SK-N-SH treated with all-trans-retinoic acid at 6 μM for 48 hours (cell line): Measurements from ENCODE around the gene RGR.

Source experiments
- ATAC-seq: fragments of 200-7000 bp; cut with Tn5 transposase; 3 replicates; pipeline ENCODE4 v1.9.1; 2020; ENCODE audit warnings: mild to moderate bottlenecking, moderate library complexity
- ARNTL ChIP-seq: fragments of 450-650 bp; formaldehyde crosslinking; IDR thresholded peaks from 2 replicates; pipeline ENCODE4 v1.5.0; 2020; ENCODE audit warnings: low read depth, mild to moderate bottlenecking, moderate library complexity, borderline replicate concordance
- BACH2 ChIP-seq: fragments of 250-450 bp; sonication (Bioruptor Pico); IDR thresholded peaks from 2 replicates; pipeline ENCODE4 v1.9.0; 2021; ENCODE audit warnings: mild to moderate bottlenecking, borderline replicate concordance
- CSDC2 ChIP-seq: fragments of 250-450 bp; sonication (Bioruptor Pico); IDR thresholded peaks from 2 replicates; pipeline ENCODE4 v1.5.0; 2020; ENCODE audit warnings: mild to moderate bottlenecking, moderate library complexity
- ESRRG ChIP-seq: fragments of 250-450 bp; sonication (Bioruptor Pico); IDR thresholded peaks from 2 replicates; pipeline ENCODE4 v1.6.1; 2021; ENCODE audit warnings: mild to moderate bottlenecking
- GLIS3 ChIP-seq: fragments of 250-450 bp; sonication (Bioruptor Pico); IDR thresholded peaks from 2 replicates; pipeline ENCODE4 v1.5.0; 2020; ENCODE audit warnings: mild to moderate bottlenecking, moderate library complexity
- ISL1 ChIP-seq: fragments of 250-450 bp; sonication (Bioruptor Pico); IDR thresholded peaks from 2 replicates; pipeline ENCODE4 v2.1.2; 2022; ENCODE audit warnings: mild to moderate bottlenecking, moderate library complexity
- OSR1 ChIP-seq: fragments of 250-450 bp; sonication (Bioruptor Pico); IDR thresholded peaks from 2 replicates; pipeline ENCODE4 v1.8.0; 2022; ENCODE audit warnings: moderate library complexity, mild to moderate bottlenecking, inconsistent platforms
- PPARA ChIP-seq: fragments of 250-450 bp; sonication (Bioruptor Pico); IDR thresholded peaks from 2 replicates; pipeline ENCODE4 v1.5.0; 2020; ENCODE audit warnings: mild to moderate bottlenecking, borderline replicate concordance
- RARB ChIP-seq: fragments of 250-450 bp; sonication (Bioruptor Pico); IDR thresholded peaks from 2 replicates; pipeline ENCODE4 v1.8.0; 2021; ENCODE audit warnings: mild to moderate bottlenecking, moderate library complexity
- TCF4 ChIP-seq: fragments of 250-450 bp; sonication (Bioruptor Pico); IDR thresholded peaks from 2 replicates; pipeline ENCODE4 v1.8.0; 2021; ENCODE audit warnings: mild to moderate bottlenecking, moderate library complexity, borderline replicate concordance
- TOX ChIP-seq: fragments of 250-450 bp; sonication (Bioruptor Pico); IDR thresholded peaks from 2 replicates; pipeline ENCODE4 v1.8.0; 2021; ENCODE audit warnings: mild to moderate bottlenecking, moderate library complexity, borderline replicate concordance
- TSHZ2 ChIP-seq: fragments of 250-450 bp; sonication (Bioruptor Pico); IDR thresholded peaks from 2 replicates; pipeline ENCODE4 v1.5.0; 2020; ENCODE audit warnings: mild to moderate bottlenecking, moderate library complexity
- ZC3H10 ChIP-seq: fragments of 250-450 bp; sonication (Bioruptor Pico); IDR thresholded peaks from 2 replicates; pipeline ENCODE4 v1.5.1; 2021; ENCODE audit warnings: mild to moderate bottlenecking, moderate library complexity
- ZFP3 ChIP-seq: fragments of 250-450 bp; sonication (Bioruptor Pico); IDR thresholded peaks from 2 replicates; pipeline ENCODE4 v1.5.0; 2020; ENCODE audit warnings: mild to moderate bottlenecking, moderate library complexity
- ZFP30 ChIP-seq: fragments of 450-650 bp; formaldehyde crosslinking; IDR thresholded peaks from 2 replicates; pipeline ENCODE4 v1.5.0; 2022; ENCODE audit warnings: mild to moderate bottlenecking, moderate library complexity
- ZNF565 ChIP-seq: fragments of 450-650 bp; formaldehyde crosslinking; conservative IDR thresholded peaks from 2 replicates; pipeline ENCODE4 v1.5.0; 2020; ENCODE audit warnings: low read depth, mild to moderate bottlenecking, moderate library complexity
- ZNF70 ChIP-seq: fragments of 450-650 bp; formaldehyde crosslinking; IDR thresholded peaks from 2 replicates; pipeline ENCODE4 v1.5.0; 2020; ENCODE audit warnings: mild to moderate bottlenecking, moderate library complexity
- ZNF8 ChIP-seq: fragments of 450-650 bp; formaldehyde crosslinking; IDR thresholded peaks from 2 replicates; pipeline ENCODE4 v1.5.0; 2020; ENCODE audit warnings: mild to moderate bottlenecking, moderate library complexity
- TF ChIP-seq, protein P1 (sequence below): fragments of 250-450 bp; sonication (Bioruptor Pico); IDR thresholded peaks from 2 replicates; pipeline ENCODE4 v1.8.0; 2020; ENCODE audit warnings: mild to moderate bottlenecking, moderate library complexity, borderline replicate concordance
- TF ChIP-seq, protein P2 (sequence below): fragments of 250-450 bp; sonication (Bioruptor Pico); IDR thresholded peaks from 2 replicates; pipeline ENCODE4 v1.5.1; 2020; ENCODE audit warnings: low read depth, mild to moderate bottlenecking, moderate library complexity
- TF ChIP-seq, protein P3 (sequence below): fragments of 250-450 bp; sonication (Bioruptor Pico); IDR thresholded peaks from 2 replicates; pipeline ENCODE4 v1.8.0; 2021; ENCODE audit warnings: low read depth, mild to moderate bottlenecking, moderate library complexity, borderline replicate concordance

RGR gene

GRCh38 chr10:84244651-84245270 lies at the start of gene RGR:
Gene RGR, plus strand, starts transcription at chr10:84245053. Its CDS starts 38 bp downstream, at chr10:84245091.
- TF ChIP-seq TCF4 (CRISPR knock-in tag) (no peak), BACH2 (CRISPR knock-in tag) (no peak)
- TF ChIP-seq, protein P1, sequence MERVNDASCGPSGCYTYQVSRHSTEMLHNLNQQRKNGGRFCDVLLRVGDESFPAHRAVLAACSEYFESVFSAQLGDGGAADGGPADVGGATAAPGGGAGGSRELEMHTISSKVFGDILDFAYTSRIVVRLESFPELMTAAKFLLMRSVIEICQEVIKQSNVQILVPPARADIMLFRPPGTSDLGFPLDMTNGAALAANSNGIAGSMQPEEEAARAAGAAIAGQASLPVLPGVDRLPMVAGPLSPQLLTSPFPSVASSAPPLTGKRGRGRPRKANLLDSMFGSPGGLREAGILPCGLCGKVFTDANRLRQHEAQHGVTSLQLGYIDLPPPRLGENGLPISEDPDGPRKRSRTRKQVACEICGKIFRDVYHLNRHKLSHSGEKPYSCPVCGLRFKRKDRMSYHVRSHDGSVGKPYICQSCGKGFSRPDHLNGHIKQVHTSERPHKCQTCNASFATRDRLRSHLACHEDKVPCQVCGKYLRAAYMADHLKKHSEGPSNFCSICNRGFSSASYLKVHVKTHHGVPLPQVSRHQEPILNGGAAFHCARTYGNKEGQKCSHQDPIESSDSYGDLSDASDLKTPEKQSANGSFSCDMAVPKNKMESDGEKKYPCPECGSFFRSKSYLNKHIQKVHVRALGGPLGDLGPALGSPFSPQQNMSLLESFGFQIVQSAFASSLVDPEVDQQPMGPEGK (CRISPR knock-in tag): no peak
- no peak for ATAC-seq

GRCh38 chr10:84196083-84196482 lies 48.8 kb upstream of the RGR start:
- ATAC-seq: no peak
- TF ChIP-seq ZNF565 (CRISPR knock-in tag) (no peak), ISL1 (CRISPR knock-in tag) (no peak), ZNF70 (no peak), PPARA (CRISPR knock-in tag) (no peak), RARB (CRISPR knock-in tag) (no peak), ZC3H10 (CRISPR knock-in tag) (no peak), OSR1 (CRISPR knock-in tag) (no peak), CSDC2 (CRISPR knock-in tag) (no peak), ZNF8 (CRISPR knock-in tag) (no peak), TSHZ2 (no peak), GLIS3 (CRISPR knock-in tag) (no peak), ARNTL (CRISPR knock-in tag) (no peak)
- TF ChIP-seq, protein P2, sequence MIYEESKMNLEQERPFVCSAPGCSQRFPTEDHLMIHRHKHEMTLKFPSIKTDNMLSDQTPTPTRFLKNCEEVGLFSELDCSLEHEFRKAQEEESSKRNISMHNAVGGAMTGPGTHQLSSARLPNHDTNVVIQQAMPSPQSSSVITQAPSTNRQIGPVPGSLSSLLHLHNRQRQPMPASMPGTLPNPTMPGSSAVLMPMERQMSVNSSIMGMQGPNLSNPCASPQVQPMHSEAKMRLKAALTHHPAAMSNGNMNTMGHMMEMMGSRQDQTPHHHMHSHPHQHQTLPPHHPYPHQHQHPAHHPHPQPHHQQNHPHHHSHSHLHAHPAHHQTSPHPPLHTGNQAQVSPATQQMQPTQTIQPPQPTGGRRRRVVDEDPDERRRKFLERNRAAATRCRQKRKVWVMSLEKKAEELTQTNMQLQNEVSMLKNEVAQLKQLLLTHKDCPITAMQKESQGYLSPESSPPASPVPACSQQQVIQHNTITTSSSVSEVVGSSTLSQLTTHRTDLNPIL (CRISPR knock-in tag): no peak
- TF ChIP-seq, protein P1 (CRISPR knock-in tag): no peak

DNA sequence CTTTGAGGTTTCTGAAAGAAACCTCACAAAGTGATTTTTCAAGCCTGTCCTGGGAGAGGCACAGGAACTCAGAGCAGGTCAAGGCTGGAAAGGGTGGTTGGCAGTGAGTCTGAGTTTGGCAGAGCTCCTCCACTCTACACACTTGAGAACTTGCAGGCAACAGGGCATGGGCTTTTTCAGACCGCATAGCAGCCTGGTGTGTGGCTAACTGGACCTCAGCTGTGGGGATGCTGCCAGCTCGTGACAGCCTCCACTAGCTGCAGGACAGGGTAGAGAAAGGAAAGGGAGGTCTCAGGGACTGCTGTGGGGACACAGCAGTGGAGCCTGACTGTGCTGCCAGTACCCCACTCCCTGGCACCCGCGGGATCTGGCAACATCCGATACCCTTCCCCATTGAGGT lies 47.9 kb upstream of the RGR start:
- ATAC-seq: no peak
- TF ChIP-seq ZFP30 (CRISPR knock-in tag) (no peak), PPARA (CRISPR knock-in tag) (no peak), GLIS3 (CRISPR knock-in tag) (no peak), TSHZ2 (no peak), ZNF70 (no peak), ZC3H10 (CRISPR knock-in tag) (no peak), ARNTL (CRISPR knock-in tag) (no peak), ZFP3 (CRISPR knock-in tag) (no peak), ISL1 (CRISPR knock-in tag) (no peak), ESRRG (CRISPR knock-in tag) (no peak), TCF4 (CRISPR knock-in tag) (no peak), TOX (CRISPR knock-in tag) (no peak)
- TF ChIP-seq, protein P1 (CRISPR knock-in tag): no peak
- TF ChIP-seq, protein P3, sequence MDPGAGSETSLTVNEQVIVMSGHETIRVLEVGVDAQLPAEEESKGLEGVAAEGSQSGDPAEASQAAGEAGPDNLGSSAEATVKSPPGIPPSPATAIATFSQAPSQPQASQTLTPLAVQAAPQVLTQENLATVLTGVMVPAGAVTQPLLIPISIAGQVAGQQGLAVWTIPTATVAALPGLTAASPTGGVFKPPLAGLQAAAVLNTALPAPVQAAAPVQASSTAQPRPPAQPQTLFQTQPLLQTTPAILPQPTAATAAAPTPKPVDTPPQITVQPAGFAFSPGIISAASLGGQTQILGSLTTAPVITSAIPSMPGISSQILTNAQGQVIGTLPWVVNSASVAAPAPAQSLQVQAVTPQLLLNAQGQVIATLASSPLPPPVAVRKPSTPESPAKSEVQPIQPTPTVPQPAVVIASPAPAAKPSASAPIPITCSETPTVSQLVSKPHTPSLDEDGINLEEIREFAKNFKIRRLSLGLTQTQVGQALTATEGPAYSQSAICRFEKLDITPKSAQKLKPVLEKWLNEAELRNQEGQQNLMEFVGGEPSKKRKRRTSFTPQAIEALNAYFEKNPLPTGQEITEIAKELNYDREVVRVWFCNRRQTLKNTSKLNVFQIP (CRISPR knock-in tag): no peak
